IgD-negative memory B cell (primary cell): ENCODE data around the gene TNKS1BP1. TPM values are rescaled to one million over a fixed set of nuclear protein-coding genes. Genes with fewer than 3 reads are reported as not detected.

Source experiments
- H3K27ac Mint-ChIP-seq, 3 donors: one replicate each; pipeline ENCODE4 v1.8.0; 2020 to 2022; ENCODE audit warnings: mild to moderate bottlenecking in 3 of 3, mixed read lengths in 3 of 3, moderate library complexity in 1 of 3
- H3K27me3 Mint-ChIP-seq: one replicate; pipeline ENCODE4 v1.8.0; 2021; ENCODE audit warnings: mixed read lengths
- H3K36me3 Mint-ChIP-seq: one replicate; pipeline ENCODE4 v1.8.0; 2020; ENCODE audit warnings: mild to moderate bottlenecking, mixed read lengths
- H3K4me1 Mint-ChIP-seq, 3 donors: one replicate each; pipeline ENCODE4 v1.8.0; 2020 to 2022; ENCODE audit warnings: mixed read lengths in 3 of 3, mild to moderate bottlenecking in 1 of 3
- H3K4me3 Mint-ChIP-seq, 4 donors: one replicate each; pipeline ENCODE4 v1.8.0; 2020 to 2022; ENCODE audit warnings: mild to moderate bottlenecking in 4 of 4, mixed read lengths in 4 of 4, moderate library complexity in 3 of 4
- H3K9me3 Mint-ChIP-seq, 3 donors: one replicate each; pipeline ENCODE4 v1.8.0; 2020 to 2021; ENCODE audit warnings: mixed read lengths in 3 of 3, mild to moderate bottlenecking in 1 of 3
- polyA plus RNA-seq: library from polyadenylated mRNA; unstranded; fragments of 300-500 nt; fragmentation: Illumina TruSeq; gene quantifications from one replicate; pipeline ENCODE4 v1.2.3, GENCODE V29; 2021

The TNKS1BP1 gene
- polyA plus RNA-seq, 1 donor from 2014 or later: 5.5 TPM

DNA sequence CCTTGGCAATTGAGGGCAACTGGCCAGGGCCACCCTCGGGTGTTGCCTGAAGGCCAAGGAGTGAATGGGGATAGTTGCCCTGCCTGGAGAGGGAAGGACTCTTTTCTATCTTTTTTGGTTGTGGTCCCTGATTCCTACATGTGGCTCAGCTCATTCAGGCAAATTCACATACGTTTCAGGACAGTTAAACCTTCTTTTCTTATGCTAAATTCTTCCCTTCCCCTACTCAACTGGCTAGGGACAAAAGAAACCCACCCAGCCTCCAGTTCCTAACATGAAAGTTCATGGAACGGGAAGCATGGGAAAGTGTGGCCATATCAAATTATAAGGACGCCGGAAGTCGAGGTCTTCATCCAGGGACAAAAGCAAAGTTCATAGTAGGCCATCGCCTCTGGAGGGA is 61.4 kb downstream of the TNKS1BP1 start:
- Mint-ChIP-seq H3K4me1 (peaks cover 0 to 2% (median 0%) of the 10 kb centered on the region in 3 donors), H3K27ac (no peak overlapping the region), H3K36me3 (peaks cover 2% of the 10 kb centered on the region), H3K4me3 (no peak overlapping the region), H3K9me3 (peaks cover 2 to 18% (median 10%) of the 10 kb centered on the region in 3 donors), H3K27me3 (peaks cover 2% of the 10 kb centered on the region)

DNA sequence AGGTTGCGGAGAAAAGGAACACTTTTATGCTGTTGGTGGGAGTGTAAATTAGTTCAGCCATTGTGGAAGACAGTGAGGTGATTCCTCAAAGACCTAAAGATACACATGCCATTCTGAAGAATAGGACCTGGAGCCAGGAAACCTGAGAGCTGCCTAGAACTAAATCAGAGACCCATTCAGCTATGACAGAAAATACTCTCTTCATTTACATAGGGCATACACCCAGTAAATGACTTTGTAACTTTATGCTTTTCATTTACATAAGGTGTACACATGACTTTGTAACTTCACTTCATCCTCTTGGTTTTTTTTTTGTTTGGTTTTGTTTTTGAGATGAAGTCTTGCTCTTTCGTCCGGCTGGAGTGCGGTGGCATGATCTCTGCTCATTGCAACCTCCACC is 62.6 kb downstream of the TNKS1BP1 start:
- Mint-ChIP-seq H3K4me3 (no peak overlapping the region), H3K36me3 (peaks cover 2% of the 10 kb centered on the region), H3K27ac (no peak overlapping the region), H3K4me1 (peaks cover 0 to 2% (median 0%) of the 10 kb centered on the region in 3 donors), H3K9me3 (peaks cover 0 to 14% (median 8%) of the 10 kb centered on the region in 3 donors), H3K27me3 (peaks cover 2% of the 10 kb centered on the region)

- Mint-ChIP-seq H3K4me1 (peaks cover 0 to 2% (median 0%) of the 10 kb centered on the region in 3 donors), H3K27ac (no peak overlapping the region), H3K36me3 (peaks cover 2% of the 10 kb centered on the region), H3K27me3 (peaks cover 2% of the 10 kb centered on the region), H3K4me3 (no peak overlapping the region), H3K9me3 (peaks cover 0 to 21% (median 10%) of the 10 kb centered on the region in 3 donors)
Measured at GRCh38 chr11:57260937-57261783, 63.6 kb downstream of the TNKS1BP1 start.

- Mint-ChIP-seq H3K9me3 (peaks cover 0 to 16% (median 6%) of the 10 kb centered on the region in 3 donors), H3K27ac (no peak overlapping the region), H3K4me1 (peaks cover 0 to 2% (median 0%) of the 10 kb centered on the region in 3 donors), H3K27me3 (peaks cover 11% of the 10 kb centered on the region), H3K4me3 (no peak overlapping the region), H3K36me3 (peaks cover 2% of the 10 kb centered on the region)
Measured at GRCh38 chr11:57256119-57256518, 68.6 kb downstream of the TNKS1BP1 start.

DNA sequence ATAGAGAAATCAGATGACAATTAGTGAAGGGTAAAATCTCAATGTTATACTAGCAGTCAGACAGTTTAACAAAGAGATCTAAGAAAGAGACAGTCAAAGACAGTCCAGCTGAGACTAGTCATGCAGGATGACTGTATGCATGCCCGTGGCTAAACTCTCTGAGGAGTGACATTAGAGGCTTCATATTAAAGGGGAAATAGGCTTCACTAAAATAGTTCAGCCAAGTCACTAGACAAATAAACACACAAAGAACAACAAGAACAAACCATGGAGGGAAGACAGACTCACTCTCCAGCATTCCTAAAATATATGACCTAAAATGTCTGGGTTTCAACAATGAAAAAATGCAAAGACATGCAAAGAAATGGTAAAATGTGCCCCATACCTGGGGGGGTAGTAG is 69.1 kb downstream of the TNKS1BP1 start:
- Mint-ChIP-seq H3K27ac (no peak overlapping the region), H3K9me3 (peaks cover 0 to 16% (median 6%) of the 10 kb centered on the region in 3 donors), H3K4me3 (no peak overlapping the region), H3K36me3 (peaks cover 2% of the 10 kb centered on the region), H3K27me3 (peaks cover 11% of the 10 kb centered on the region), H3K4me1 (peaks cover 0 to 2% (median 0%) of the 10 kb centered on the region in 3 donors)

DNA sequence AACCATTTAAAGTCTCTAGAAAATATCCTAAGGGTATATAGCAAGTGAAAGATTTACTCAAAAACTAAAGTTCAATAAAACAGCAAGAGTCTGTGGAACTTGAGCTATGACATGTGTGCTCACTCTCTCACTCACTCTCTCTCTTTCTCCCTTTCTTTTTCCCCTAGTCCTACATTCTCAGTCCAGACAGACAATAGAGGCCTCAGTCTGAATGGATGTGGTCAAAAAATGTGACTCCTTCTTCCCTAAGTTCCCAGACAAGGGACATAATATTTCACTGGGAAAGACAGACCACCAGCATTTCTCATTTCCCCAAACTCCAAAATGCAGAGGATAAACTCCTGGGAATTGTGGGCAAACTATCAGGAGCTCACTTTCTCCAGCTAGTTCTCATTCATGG is 70.1 kb downstream of the TNKS1BP1 start:
- Mint-ChIP-seq H3K4me1 (peaks cover 0 to 2% (median 0%) of the 10 kb centered on the region in 3 donors), H3K27me3 (peaks cover 11% of the 10 kb centered on the region), H3K9me3 (peaks cover 0 to 16% (median 6%) of the 10 kb centered on the region in 3 donors), H3K27ac (no peak overlapping the region), H3K36me3 (peaks cover 2% of the 10 kb centered on the region), H3K4me3 (no peak overlapping the region)

DNA sequence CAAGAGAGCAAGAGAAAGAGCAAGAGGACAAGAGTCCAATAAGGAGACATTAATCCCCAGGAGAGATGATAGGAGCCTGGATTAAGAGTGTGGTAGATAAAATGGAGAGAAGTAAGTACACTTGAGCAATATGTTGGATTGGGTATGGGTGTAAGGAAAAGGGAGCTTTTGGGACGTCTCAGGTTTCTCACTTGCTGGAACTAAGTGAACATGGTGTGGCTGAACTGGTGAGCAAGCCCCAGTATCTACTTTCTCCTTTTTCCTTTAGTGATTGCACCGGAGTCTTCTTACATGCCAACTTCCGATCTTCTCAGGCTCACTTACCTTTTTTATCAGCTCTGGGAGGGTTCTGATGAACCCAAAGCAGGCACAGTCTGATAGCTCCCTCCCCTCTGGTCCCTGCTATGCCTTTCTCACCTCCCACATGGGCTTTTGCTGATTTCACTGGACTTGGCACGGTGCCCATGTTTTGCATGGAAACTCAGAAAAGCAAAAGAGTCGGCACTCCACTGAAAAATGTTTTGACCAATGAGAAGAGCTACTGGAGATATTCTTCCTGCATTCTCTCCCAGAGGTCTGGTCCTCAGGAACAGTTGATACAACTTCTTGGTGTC is 73.2 kb downstream of the TNKS1BP1 start:
- peaks cover 0 to 6% (median 1%) of the 10 kb centered on the region in 3 donors for H3K9me3 Mint-ChIP-seq
- H3K4me1 Mint-ChIP-seq: peaks cover 0 to 2% (median 0%) of the 10 kb centered on the region in 3 donors
- H3K36me3 Mint-ChIP-seq: no peaks in the 10 kb centered on the region
- H3K27me3 Mint-ChIP-seq: peaks cover 11% of the 10 kb centered on the region
- no peak overlapping the region for H3K4me3 Mint-ChIP-seq
- H3K27ac Mint-ChIP-seq: no peak overlapping the region

- H3K27me3 Mint-ChIP-seq: peaks cover 11% of the 10 kb centered on the region
Measured at GRCh38 chr11:57251037-57251436, 73.7 kb downstream of the TNKS1BP1 start.

More at GRCh38 chr11:57251037-57251436, 73.7 kb downstream of the TNKS1BP1 start:
- peaks cover 0 to 2% (median 0%) of the 10 kb centered on the region in 3 donors for H3K4me1 Mint-ChIP-seq
- H3K27ac Mint-ChIP-seq: no peak overlapping the region
- peaks cover 0 to 1% (median 0%) of the 10 kb centered on the region in 3 donors for H3K9me3 Mint-ChIP-seq
- H3K4me3 Mint-ChIP-seq: no peak overlapping the region
- H3K36me3 Mint-ChIP-seq: no peaks in the 10 kb centered on the region

Other genes with a start within 250 kb of the TNKS1BP1 start
- not detected for gene LRRC55, start 143.0 kb downstream of the TNKS1BP1 start, polyA plus RNA-seq
- gene APLNR, start 87.7 kb downstream of the TNKS1BP1 start, polyA plus RNA-seq: not detected
- gene SSRP1, start 10.9 kb upstream of the TNKS1BP1 start, polyA plus RNA-seq: 34.0 TPM
- gene P2RX3, start 13.4 kb upstream of the TNKS1BP1 start, polyA plus RNA-seq: not detected
- not detected for gene PRG3, start 56.2 kb upstream of the TNKS1BP1 start, polyA plus RNA-seq
- gene PRG2, start 65.7 kb upstream of the TNKS1BP1 start, polyA plus RNA-seq: not detected
- gene SLC43A3, start 102.2 kb upstream of the TNKS1BP1 start, polyA plus RNA-seq: 15.8 TPM
- gene RTN4RL2, start 135.6 kb upstream of the TNKS1BP1 start, polyA plus RNA-seq: 0.14 TPM
- 7.2 TPM for gene SLC43A1, start 190.8 kb upstream of the TNKS1BP1 start, polyA plus RNA-seq
- 63.5 TPM for gene TIMM10, start 205.8 kb upstream of the TNKS1BP1 start, polyA plus RNA-seq
- gene SMTNL1, start 212.6 kb upstream of the TNKS1BP1 start, polyA plus RNA-seq: 0.14 TPM
- gene UBE2L6, start 242.7 kb upstream of the TNKS1BP1 start, polyA plus RNA-seq: 208 TPM